Naive B cell (primary cell): ENCODE measurements around the gene CLDN22. TPM values are rescaled to one million over a fixed set of nuclear protein-coding genes. Genes with fewer than 3 reads are reported as not detected.
A peak's percentile ranks its signal among the peaks of the same experiment; 100 is the strongest.
"Not testable (repeated sequence)": the region's sequence is repeated elsewhere in the genome, so short reads cannot be mapped to it uniquely, and the experiment has no call there.

Experiments
- ATAC-seq, 2 donors: fragments of 150-1000 bp; cut with Tn5 transposase; 2 replicates each; pipeline ENCODE4 v1.10.0; 2021; ENCODE audit warnings: low read depth in 2 of 2, mild to moderate bottlenecking in 2 of 2, moderate library complexity in 2 of 2
- DNase-seq: peaks from one replicate; pipeline ENCODE4 v3.0.0; 2022
- H3K27ac Mint-ChIP-seq, 6 donors: one replicate each; pipeline ENCODE4 v1.8.0; 2020 to 2022; ENCODE audit warnings: mild to moderate bottlenecking in 6 of 6, mixed read lengths in 6 of 6, moderate library complexity in 5 of 6, inconsistent platforms in 2 of 6
- H3K27me3 Mint-ChIP-seq, 3 donors: one replicate each; pipeline ENCODE4 v1.8.0; 2021 to 2022; ENCODE audit warnings: mixed read lengths in 3 of 3, mild to moderate bottlenecking in 1 of 3
- H3K36me3 Mint-ChIP-seq, 2 donors: one replicate each; pipeline ENCODE4 v1.8.0; 2020 to 2022; ENCODE audit warnings: mixed read lengths in 2 of 2, inconsistent platforms in 1 of 2, mild to moderate bottlenecking in 1 of 2
- H3K4me1 Mint-ChIP-seq, 3 donors: one replicate each; pipeline ENCODE4 v1.8.0; 2020 to 2022; ENCODE audit warnings: mixed read lengths in 3 of 3, inconsistent platforms in 1 of 3, mild to moderate bottlenecking in 1 of 3, moderate library complexity in 1 of 3
- H3K4me3 Mint-ChIP-seq, 8 donors: one replicate each; pipeline ENCODE4 v1.8.0; 2020 to 2022; ENCODE audit warnings: mild to moderate bottlenecking in 8 of 8, mixed read lengths in 8 of 8, moderate library complexity in 8 of 8, inconsistent platforms in 2 of 8
- H3K9me3 Mint-ChIP-seq, 7 donors: one replicate each; pipeline ENCODE4 v1.8.0; 2020 to 2022; ENCODE audit warnings: mixed read lengths in 7 of 7, mild to moderate bottlenecking in 5 of 7, inconsistent platforms in 2 of 7, moderate library complexity in 1 of 7
- polyA plus RNA-seq, 6 donors: library from polyadenylated mRNA; unstranded; fragments of 300-500 nt; fragmentation: Illumina TruSeq; gene quantifications; one replicate each; pipeline ENCODE4 v1.2.3, GENCODE V29; 2021; ENCODE audit warnings: low read depth in 6 of 6

Gene CLDN22
- polyA plus RNA-seq, 6 donors from 2014 or later = not detected

- no peak overlapping the region for H3K4me3 Mint-ChIP-seq
- peaks cover 15 to 27% (median 19%) of the 10 kb centered on the region in 3 donors for H3K27me3 Mint-ChIP-seq
- DNase-seq (no peak), ATAC-seq (no peak)
- H3K4me1 Mint-ChIP-seq = peaks cover 0 to under 1% (median 0%) of the 10 kb centered on the region in 3 donors
- no peaks in the 10 kb centered on the region for H3K36me3 Mint-ChIP-seq
- H3K27ac Mint-ChIP-seq = peak overlapping the region in 2 of 6 donors; percentile 11 to 90
- peaks cover 0 to 2% (median 0%) of the 10 kb centered on the region in 7 donors for H3K9me3 Mint-ChIP-seq
Observed at GRCh38 chr4:183337833-183338232, 17.8 kb upstream of the CLDN22 start.

DNA sequence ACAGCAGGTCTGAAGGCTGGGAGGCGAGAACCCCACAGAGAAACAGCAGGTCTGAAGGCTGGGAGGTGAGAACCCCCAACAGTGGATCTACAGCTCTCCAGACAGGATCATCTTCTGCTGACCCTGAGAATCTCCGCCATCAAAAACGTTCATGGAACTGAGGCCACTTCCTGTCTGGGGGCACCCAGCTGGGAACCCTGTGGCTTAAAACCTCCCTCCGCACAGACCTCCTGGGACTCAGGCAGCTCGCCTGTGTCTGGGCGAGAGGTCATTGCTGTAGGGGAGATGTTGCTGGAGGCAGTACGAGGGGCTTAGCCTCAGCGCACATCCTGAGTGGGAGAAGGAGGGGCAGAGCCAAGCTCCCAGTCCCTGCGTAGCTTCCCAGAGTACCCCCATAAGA, 17.3 kb upstream of the CLDN22 start:
- Mint-ChIP-seq H3K4me1 (no peaks in the 10 kb centered on the region), H3K9me3 (peaks cover 0 to 2% (median 0%) of the 10 kb centered on the region in 7 donors), H3K36me3 (no peaks in the 10 kb centered on the region), H3K27ac (no peak overlapping the region), H3K27me3 (peaks cover 15 to 31% (median 23%) of the 10 kb centered on the region in 3 donors), H3K4me3 (no peak overlapping the region)
- no peak for DNase-seq
- no peak for ATAC-seq

GRCh38 chr4:183335369-183335940, 15.4 kb upstream of the CLDN22 start:
- no peak for ATAC-seq
- Mint-ChIP-seq H3K4me3 (no peak overlapping the region), H3K36me3 (no peaks in the 10 kb centered on the region), H3K9me3 (peaks cover 0 to 2% (median 0%) of the 10 kb centered on the region in 7 donors), H3K4me1 (no peaks in the 10 kb centered on the region), H3K27ac (peak overlapping the region in 1 of 6 donors; percentile 10), H3K27me3 (peaks cover 15 to 43% (median 20%) of the 10 kb centered on the region in 3 donors)
- no peak for DNase-seq

DNA sequence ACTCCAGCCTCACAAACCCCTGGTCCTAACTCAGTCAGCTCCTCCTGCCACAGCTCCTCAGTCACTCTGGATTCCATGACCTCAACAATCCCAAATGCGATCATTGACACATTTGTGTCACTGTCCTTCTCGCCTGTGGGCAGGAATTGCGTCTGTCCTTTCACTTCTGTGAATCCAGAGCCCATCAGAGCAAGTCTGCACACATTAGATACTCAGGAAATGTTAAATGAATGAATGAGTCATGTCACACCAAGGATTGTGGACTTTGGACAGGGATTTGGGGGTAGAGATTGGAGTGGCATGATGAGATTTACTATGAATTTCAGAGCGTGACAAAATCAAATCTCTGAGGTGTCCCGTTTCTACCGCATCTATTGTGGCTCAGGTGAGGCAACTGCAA, 13.9 kb upstream of the CLDN22 start:
- H3K27me3 Mint-ChIP-seq = peaks cover 17 to 43% (median 21%) of the 10 kb centered on the region in 3 donors
- ATAC-seq = no peak
- no peaks in the 10 kb centered on the region for H3K4me1 Mint-ChIP-seq
- DNase-seq = no peak
- no peak overlapping the region for H3K27ac Mint-ChIP-seq
- H3K36me3 Mint-ChIP-seq = no peaks in the 10 kb centered on the region
- no peak overlapping the region for H3K4me3 Mint-ChIP-seq
- peaks cover 0 to 5% (median 0%) of the 10 kb centered on the region in 7 donors for H3K9me3 Mint-ChIP-seq

GRCh38 chr4:183333202-183333601, 13.1 kb upstream of the CLDN22 start:
- DNase-seq = no peak
- no peak overlapping the region for H3K4me3 Mint-ChIP-seq
- peaks cover 20 to 43% (median 24%) of the 10 kb centered on the region in 3 donors for H3K27me3 Mint-ChIP-seq
- no peak for ATAC-seq
- H3K27ac Mint-ChIP-seq = no peak overlapping the region
- H3K4me1 Mint-ChIP-seq = no peaks in the 10 kb centered on the region
- H3K9me3 Mint-ChIP-seq = peaks cover 0 to 5% (median 0%) of the 10 kb centered on the region in 7 donors
- H3K36me3 Mint-ChIP-seq = no peaks in the 10 kb centered on the region

DNA sequence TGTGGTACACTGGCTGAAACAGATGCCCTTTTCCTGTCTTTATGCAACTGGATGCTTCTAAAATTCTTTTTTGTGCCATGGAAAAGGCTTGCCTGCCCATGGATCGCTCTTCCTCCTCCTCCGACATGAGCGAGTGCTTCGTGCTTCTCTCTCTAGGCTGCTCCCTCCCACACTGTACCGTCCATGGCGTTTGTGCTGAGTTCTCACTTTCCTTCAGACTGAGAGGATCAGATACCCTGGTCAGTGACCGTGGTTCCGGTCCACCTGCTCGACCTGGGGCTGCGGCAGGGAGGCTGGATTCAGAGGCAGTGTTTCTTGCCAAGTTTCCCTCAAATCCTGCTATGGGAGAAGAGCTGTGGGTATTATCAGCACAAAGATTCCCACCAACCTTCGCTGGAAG, 12.4 kb upstream of the CLDN22 start:
- Mint-ChIP-seq H3K36me3 (no peaks in the 10 kb centered on the region), H3K27ac (no peak overlapping the region), H3K4me1 (no peaks in the 10 kb centered on the region), H3K4me3 (no peak overlapping the region), H3K27me3 (peaks cover 20 to 43% (median 22%) of the 10 kb centered on the region in 3 donors), H3K9me3 (peaks cover 0 to 5% (median 0%) of the 10 kb centered on the region in 7 donors)
- no peak for DNase-seq
- no peak for ATAC-seq

- peaks cover 20 to 35% (median 22%) of the 10 kb centered on the region in 3 donors for H3K27me3 Mint-ChIP-seq
- ATAC-seq (no peak), DNase-seq (no peak)
- no peaks in the 10 kb centered on the region for H3K36me3 Mint-ChIP-seq
- peaks cover 0 to 9% (median 4%) of the 10 kb centered on the region in 7 donors for H3K9me3 Mint-ChIP-seq
- H3K4me1 Mint-ChIP-seq = no peaks in the 10 kb centered on the region
- no peak overlapping the region for H3K4me3 Mint-ChIP-seq
- H3K27ac Mint-ChIP-seq = no peak overlapping the region
Observed at GRCh38 chr4:183330841-183331240, 10.8 kb upstream of the CLDN22 start.

DNA sequence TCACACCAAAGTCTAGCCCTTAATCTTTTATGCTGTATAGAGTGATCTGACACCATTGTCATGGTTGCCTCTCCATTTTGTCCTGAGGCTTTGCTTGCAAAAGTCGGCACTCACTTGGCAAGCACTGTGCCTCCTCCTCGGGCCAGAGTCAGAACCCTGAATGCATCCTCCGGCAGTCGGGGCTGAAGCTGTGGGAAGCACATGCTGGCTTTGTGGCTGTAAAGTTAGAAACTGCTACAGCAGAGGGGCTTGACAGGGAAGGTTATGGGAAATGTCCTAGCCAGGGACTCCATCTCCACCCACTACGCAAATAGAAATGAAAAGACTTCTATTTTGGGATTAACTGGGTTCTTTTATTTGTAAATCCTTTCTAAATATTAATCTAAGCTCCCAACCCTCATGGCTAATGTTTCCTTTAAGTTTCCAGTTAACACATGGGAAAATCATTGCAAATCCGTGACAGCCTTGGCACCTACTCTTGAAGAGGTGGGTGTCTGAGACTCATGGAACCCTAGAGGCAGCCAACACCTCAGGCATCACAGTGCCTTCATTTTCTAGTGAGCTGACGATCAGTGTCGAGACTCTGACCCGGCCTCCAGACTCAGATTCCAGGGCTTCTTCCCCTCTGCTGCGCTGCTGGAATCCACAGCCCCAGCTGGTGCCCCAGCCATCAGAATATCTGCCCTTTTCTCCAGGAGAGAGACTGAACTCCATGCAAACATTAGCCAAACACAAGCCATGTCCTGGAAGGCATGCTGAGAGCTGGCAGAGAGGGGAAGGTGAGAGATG, 10.1 kb upstream of the CLDN22 start:
- H3K4me1 Mint-ChIP-seq = no peaks in the 10 kb centered on the region
- peaks cover 18 to 29% (median 20%) of the 10 kb centered on the region in 3 donors for H3K27me3 Mint-ChIP-seq
- ATAC-seq (no peak), DNase-seq (no peak)
- H3K4me3 Mint-ChIP-seq = no peak overlapping the region
- H3K9me3 Mint-ChIP-seq = peaks cover 0 to 9% (median 4%) of the 10 kb centered on the region in 7 donors
- no peak overlapping the region for H3K27ac Mint-ChIP-seq
- H3K36me3 Mint-ChIP-seq = no peaks in the 10 kb centered on the region

DNA sequence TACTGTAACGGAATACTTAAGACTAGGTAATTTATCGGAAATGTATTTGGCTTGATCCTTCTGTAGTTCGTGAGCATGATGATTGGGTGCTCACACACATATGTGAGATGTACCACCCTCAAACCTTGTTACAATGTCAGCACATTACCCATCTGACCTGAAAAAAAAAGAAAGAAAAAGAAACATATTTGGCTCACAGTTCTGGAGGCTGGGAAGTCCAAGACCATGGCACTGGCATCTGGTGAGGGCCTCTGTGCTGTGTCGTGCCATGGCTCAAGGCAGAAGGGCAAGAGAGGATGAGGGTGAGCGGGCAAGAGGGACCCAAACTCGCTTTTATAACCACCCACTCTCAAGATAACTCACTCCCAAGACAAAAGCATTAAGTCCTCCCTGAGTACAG, 9.2 kb upstream of the CLDN22 start:
- DNase-seq (no peak), ATAC-seq (no peak)
- Mint-ChIP-seq H3K27me3 (peaks cover 18 to 27% (median 20%) of the 10 kb centered on the region in 3 donors), H3K4me1 (no peaks in the 10 kb centered on the region), H3K36me3 (no peaks in the 10 kb centered on the region), H3K27ac (no peak overlapping the region), H3K9me3 (peaks cover 0 to 9% (median 4%) of the 10 kb centered on the region in 7 donors), H3K4me3 (no peak overlapping the region)

DNA sequence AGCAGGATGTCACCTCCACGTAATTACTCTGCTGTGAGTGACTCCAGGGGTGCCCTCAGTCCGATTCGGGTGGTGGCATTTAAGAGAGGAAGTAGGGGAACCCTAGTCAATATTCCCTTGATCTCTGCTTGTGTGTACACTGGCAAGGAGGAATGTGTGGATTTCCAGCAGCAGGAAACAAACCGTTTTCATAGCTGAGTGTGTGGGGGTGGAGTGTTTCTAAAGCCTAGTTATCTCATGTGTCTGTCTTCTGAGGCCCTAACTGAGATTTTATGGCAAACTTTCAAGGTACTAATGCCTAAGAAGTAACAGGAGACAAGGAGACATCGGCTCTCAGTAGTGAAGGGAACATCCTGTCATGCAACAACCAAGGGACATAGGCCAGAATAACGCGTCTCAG, 8.8 kb upstream of the CLDN22 start:
- ATAC-seq (no peak), DNase-seq (no peak)
- H3K4me3 Mint-ChIP-seq = no peak overlapping the region
- no peak overlapping the region for H3K27ac Mint-ChIP-seq
- peaks cover 0 to 9% (median 4%) of the 10 kb centered on the region in 7 donors for H3K9me3 Mint-ChIP-seq
- no peaks in the 10 kb centered on the region for H3K4me1 Mint-ChIP-seq
- no peaks in the 10 kb centered on the region for H3K36me3 Mint-ChIP-seq
- peaks cover 13 to 23% (median 19%) of the 10 kb centered on the region in 3 donors for H3K27me3 Mint-ChIP-seq

GRCh38 chr4:183327827-183328226, 7.8 kb upstream of the CLDN22 start:
- DNase-seq = no peak
- H3K27ac Mint-ChIP-seq = no peak overlapping the region

GRCh38 chr4:183326853-183327252, 6.8 kb upstream of the CLDN22 start:
- no peak overlapping the region for H3K27ac Mint-ChIP-seq
- H3K9me3 Mint-ChIP-seq = peaks cover 0 to 9% (median 4%) of the 10 kb centered on the region in 7 donors
- H3K36me3 Mint-ChIP-seq = no peaks in the 10 kb centered on the region
- H3K4me1 Mint-ChIP-seq = no peaks in the 10 kb centered on the region
- no peak for ATAC-seq
- H3K4me3 Mint-ChIP-seq = no peak overlapping the region
- no peak for DNase-seq
- H3K27me3 Mint-ChIP-seq = peaks cover 6 to 12% (median 10%) of the 10 kb centered on the region in 3 donors

More at GRCh38 chr4:183327827-183328226, 7.8 kb upstream of the CLDN22 start:
- H3K4me3 Mint-ChIP-seq = no peak overlapping the region
- H3K9me3 Mint-ChIP-seq = peaks cover 0 to 9% (median 4%) of the 10 kb centered on the region in 7 donors
- H3K27me3 Mint-ChIP-seq = peaks cover 12 to 16% (median 15%) of the 10 kb centered on the region in 3 donors
- H3K36me3 Mint-ChIP-seq = no peaks in the 10 kb centered on the region
- H3K4me1 Mint-ChIP-seq = no peaks in the 10 kb centered on the region
- no peak for ATAC-seq

DNA sequence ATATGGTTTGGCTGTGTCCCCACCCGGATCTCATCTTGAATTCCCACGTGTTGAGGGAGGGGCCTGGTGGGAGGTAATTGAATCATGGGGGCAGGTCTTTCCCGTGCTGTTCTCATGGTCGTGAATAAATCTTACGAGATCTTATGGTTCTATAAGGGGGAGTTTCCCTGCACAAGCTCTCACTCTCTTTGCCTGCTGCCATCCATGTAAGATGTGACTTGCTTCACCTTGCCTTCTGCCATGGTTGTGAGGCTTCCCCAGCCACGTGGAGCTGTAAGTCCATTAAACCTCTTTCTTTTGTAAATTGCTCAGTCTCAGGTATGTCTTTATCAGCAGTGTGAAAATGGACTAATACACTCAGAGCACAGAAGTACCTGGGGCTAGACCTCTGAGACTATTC, 6.3 kb upstream of the CLDN22 start:
- Mint-ChIP-seq H3K27ac (peak overlapping the region in 1 of 6 donors; percentile 51), H3K4me3 (peak overlapping the region in 1 of 8 donors; percentile 33), H3K27me3 (peaks cover 2 to 12% (median 10%) of the 10 kb centered on the region in 3 donors)
- H3K4me1 Mint-ChIP-seq, H3K36me3 Mint-ChIP-seq, DNase-seq, H3K9me3 Mint-ChIP-seq, ATAC-seq: not testable (repeated sequence)

GRCh38 chr4:183324619-183325018, 4.5 kb upstream of the CLDN22 start:
- DNase-seq (no peak), ATAC-seq (no peak)
- H3K27ac Mint-ChIP-seq = no peak overlapping the region
- no peaks in the 10 kb centered on the region for H3K4me1 Mint-ChIP-seq
- H3K4me3 Mint-ChIP-seq = no peak overlapping the region
- peaks cover 0 to 12% (median 10%) of the 10 kb centered on the region in 3 donors for H3K27me3 Mint-ChIP-seq
- peaks cover 0 to 9% (median 2%) of the 10 kb centered on the region in 7 donors for H3K9me3 Mint-ChIP-seq
- no peaks in the 10 kb centered on the region for H3K36me3 Mint-ChIP-seq
